Activated CD4-positive, CD25-positive, alpha-beta regulatory T cell treated with anti-CD3 and anti-CD28 coated beads, Interleukin-2, amount 50 U/mL, for 72 hours (primary cell): ENCODE measurements around the gene RNLS.

Experiments
- DNase-seq: peaks from one replicate; pipeline ENCODE4 v3.0.0; 2021

RNLS gene

GRCh38 chr10:88474884-88475844 lies 108.0 kb downstream of the RNLS start:
- DNase-seq, result no peak

- no peak for DNase-seq
Measured at GRCh38 chr10:88473989-88474883, 108.9 kb downstream of the RNLS start.

GRCh38 chr10:88472540-88472939 lies 110.6 kb downstream of the RNLS start:
- no peak for DNase-seq

- no peak for DNase-seq
Measured at GRCh38 chr10:88471899-88472298, 111.2 kb downstream of the RNLS start.

- no peak for DNase-seq
Measured at GRCh38 chr10:88467835-88468485, 115.2 kb downstream of the RNLS start.

- DNase-seq, result no peak
Measured at GRCh38 chr10:88466786-88467185, 116.3 kb downstream of the RNLS start.

GRCh38 chr10:88465765-88466164 lies 117.4 kb downstream of the RNLS start:
- no peak for DNase-seq

GRCh38 chr10:88463811-88464210 lies 119.3 kb downstream of the RNLS start:
- no peak for DNase-seq

- no peak for DNase-seq
Measured at GRCh38 chr10:88461426-88461825, 121.7 kb downstream of the RNLS start.

GRCh38 chr10:88459530-88459929 lies 123.6 kb downstream of the RNLS start:
- DNase-seq, result no peak

GRCh38 chr10:88458209-88458608 lies 124.9 kb downstream of the RNLS start:
- no peak for DNase-seq

- DNase-seq, result no peak
Measured at GRCh38 chr10:88457660-88458059, 125.5 kb downstream of the RNLS start.

- DNase-seq, result no peak
Measured at GRCh38 chr10:88456730-88457129, 126.4 kb downstream of the RNLS start.

- no peak for DNase-seq
Measured at GRCh38 chr10:88455831-88456230, 127.3 kb downstream of the RNLS start.

GRCh38 chr10:88450201-88450600 lies 132.9 kb downstream of the RNLS start:
- DNase-seq, result no peak

- no peak for DNase-seq
Measured at GRCh38 chr10:88442716-88443115, 140.4 kb downstream of the RNLS start.

GRCh38 chr10:88440541-88440940 lies 142.6 kb downstream of the RNLS start:
- no peak for DNase-seq

- no peak for DNase-seq
Measured at GRCh38 chr10:88439932-88440331, 143.2 kb downstream of the RNLS start.

- DNase-seq, result no peak
Measured at GRCh38 chr10:88437411-88437810, 145.7 kb downstream of the RNLS start.

- no peak for DNase-seq
Measured at GRCh38 chr10:88433565-88434186, 149.4 kb downstream of the RNLS start.

- no peak for DNase-seq
Measured at GRCh38 chr10:88431103-88431502, 152.0 kb downstream of the RNLS start.

GRCh38 chr10:88428976-88429375 lies 154.1 kb downstream of the RNLS start:
- DNase-seq, result no peak

GRCh38 chr10:88428442-88428841 lies 154.7 kb downstream of the RNLS start:
- no peak for DNase-seq
